PC-9 (cell line): ENCODE measurements around the gene TNFSF9. TPM values are rescaled to one million over a fixed set of nuclear protein-coding genes. Genes with fewer than 3 reads are reported as not detected.

Source experiments
- BruUV-seq: library from RNA; stranded (reverse); fragments of 400-500 nt; replicated peaks from 2 replicates; lab custom pipeline; 2021; lab: Mats Ljungman, UMichigan
- CTCF ChIA-PET: fragments of 300-600 bp; sonication (Branson Sonifier 250); formaldehyde crosslinking; loops from one replicate; lab custom pipeline; 2022; ENCODE audit warnings: antibody characterized with exemption; lab: Charles Lee
- POLR2A ChIA-PET: fragments of 300-600 bp; sonication (Branson Sonifier 250); formaldehyde crosslinking; loops from one replicate; lab custom pipeline; 2022; ENCODE audit warnings: antibody characterized with exemption; ENCODE audit not compliant: unreplicated experiment; lab: Charles Lee
- DNase-seq, 2 experiments: peaks; one replicate each; pipeline versions ENCODE4 v3.0.0 to v3.0.0-alpha.2; 2015 to 2022; ENCODE audit warnings: mixed read lengths in 1 of 2
- H2AFZ ChIP-seq: fragments of 200-600 bp; sonication (generic); 2 replicates; pipeline ENCODE4 v1.8.1; 2017; ENCODE audit warnings: antibody characterized with exemption
- H3F3A ChIP-seq: fragments of 200-600 bp; sonication (generic); 2 replicates; pipeline ENCODE4 v1.8.1; 2017; ENCODE audit warnings: antibody characterized with exemption, mild to moderate bottlenecking, low read depth; ENCODE audit not compliant: insufficient read depth
- H3K27ac ChIP-seq: fragments of 200-600 bp; sonication (generic); 2 replicates; pipeline ENCODE4 v1.6.1; 2016; ENCODE audit warnings: mixed run types
- H3K27me3 ChIP-seq: fragments of 200-600 bp; sonication (generic); 2 replicates; pipeline ENCODE4 v1.6.1; 2016; ENCODE audit warnings: low read depth, mixed run types; ENCODE audit not compliant: insufficient read depth
- H3K36me3 ChIP-seq: fragments of 200-600 bp; sonication (generic); 2 replicates; pipeline ENCODE4 v1.6.1; 2016; ENCODE audit warnings: low read depth, mixed run types
- H3K4me1 ChIP-seq: fragments of 200-600 bp; sonication (generic); replicated peaks from 2 replicates; pipeline ENCODE4 v1.6.1; 2016; ENCODE audit warnings: mixed run types; ENCODE audit not compliant: insufficient read depth
- H3K4me2 ChIP-seq: fragments of 200-600 bp; sonication (generic); 2 replicates; pipeline ENCODE4 v1.6.1; 2017; ENCODE audit warnings: mixed run types
- H3K4me3 ChIP-seq: fragments of 200-600 bp; sonication (generic); 2 replicates; pipeline ENCODE4 v1.6.1; 2016; ENCODE audit warnings: mixed run types
- H3K79me2 ChIP-seq: fragments of 200-600 bp; sonication (generic); 2 replicates; pipeline ENCODE4 v1.6.1; 2017; ENCODE audit warnings: low read depth, mixed run types
- H3K9me2 ChIP-seq: fragments of 200-600 bp; sonication (generic); 2 replicates; pipeline ENCODE4 v1.8.1; 2017; ENCODE audit warnings: mild to moderate bottlenecking; ENCODE audit not compliant: insufficient read depth
- H3K9me3 ChIP-seq: fragments of 200-600 bp; sonication (generic); 2 replicates; pipeline ENCODE4 v1.8.1; 2016; ENCODE audit warnings: low read depth; ENCODE audit not compliant: insufficient read depth
- H4K20me1 ChIP-seq: fragments of 200-600 bp; sonication (generic); 2 replicates; pipeline ENCODE4 v1.8.1; 2017; ENCODE audit not compliant: insufficient read depth
- CTCF ChIP-seq: fragments of 200-600 bp; sonication (generic); conservative IDR thresholded peaks from 2 replicates; pipeline ENCODE4 v1.6.1; 2017; ENCODE audit warnings: mixed run types, antibody characterized with exemption, mild to moderate bottlenecking, moderate library complexity
- EZH2 ChIP-seq: fragments of 200-600 bp; sonication (generic); IDR thresholded peaks from 2 replicates; pipeline ENCODE4 v1.8.0; 2017; ENCODE audit warnings: antibody characterized with exemption, low read depth
- intact Hi-C: fragments of 100-400 bp; cut with micrococcal nuclease; formaldehyde crosslinking; loops from one replicate; pipeline ENCODE4 v1.10.0; 2022; ENCODE audit not compliant: unreplicated experiment
- total RNA-seq: library from RNA; stranded (reverse); gene quantifications from 2 replicates; pipeline ENCODE4 v1.2.3, GENCODE V29; 2021

TNFSF9 gene
- total RNA-seq, 1 experiment from 2014 or later: 11.2 TPM

- Histone ChIP-seq H3K27me3 (no peaks in the 10 kb centered on the region), H2AFZ (no peak overlapping the region), H3K4me2 (no peak overlapping the region), H4K20me1 (no peaks in the 10 kb centered on the region), H3K4me3 (no peak overlapping the region), H3K9me2 (no peaks in the 10 kb centered on the region), H3K79me2 (no peaks in the 10 kb centered on the region), H3K4me1 (peaks cover 13% of the 10 kb centered on the region), H3K36me3 (no peaks in the 10 kb centered on the region), H3K9me3 (no peaks in the 10 kb centered on the region), H3F3A (peaks cover 5% of the 10 kb centered on the region; the same call in 1 of the 2 replicates), H3K27ac (no peak overlapping the region)
- POLR2A ChIA-PET: interaction anchor here (0.6 kb wide), 1 partner anchor 21 kb away, joined by 3 read pairs; the partner anchor contains the start of gene TNFSF9
- intact Hi-C loops: no loop called here
- TF ChIP-seq CTCF (no peak), EZH2 (no peak)
- no TSS peak for BruUV-seq
- no peak for DNase-seq
- CTCF ChIA-PET: interaction anchor here (0.6 kb wide), 1 partner anchor 473 kb away, joined by 3 read pairs; no protein-coding TSS in a partner anchor
Measured at GRCh38 chr19:6551607-6552450, 21.0 kb downstream of the TNFSF9 start.

- CTCF ChIA-PET: interaction anchor here (0.6 kb wide), 2 partner anchors 38 to 670 kb away, joined by 3 to 6 read pairs; no protein-coding TSS in a partner anchor
- BruUV-seq: no TSS peak
- intact Hi-C loops: no loop called here
- Histone ChIP-seq H3K79me2 (no peaks in the 10 kb centered on the region), H3K4me1 (peaks cover 5% of the 10 kb centered on the region), H2AFZ (no peak overlapping the region), H3K36me3 (no peaks in the 10 kb centered on the region), H3K27ac (no peak overlapping the region), H3K27me3 (no peaks in the 10 kb centered on the region), H3F3A (peaks cover 2% of the 10 kb centered on the region; the same call in 1 of the 2 replicates), H3K9me3 (no peaks in the 10 kb centered on the region), H3K4me3 (no peak overlapping the region), H3K4me2 (no peak overlapping the region), H3K9me2 (no peaks in the 10 kb centered on the region), H4K20me1 (no peaks in the 10 kb centered on the region)
- TF ChIP-seq EZH2 (no peak), CTCF (no peak)
- DNase-seq: no peak
- POLR2A ChIA-PET: no interaction called here
Measured at GRCh38 chr19:6556043-6556449, 25.2 kb downstream of the TNFSF9 start.

GRCh38 chr19:6556480-6557195 is 25.8 kb downstream of the TNFSF9 start:
- no peak for DNase-seq
- CTCF ChIA-PET: interaction anchor here (0.6 kb wide), 2 partner anchors 39 to 669 kb away, joined by 3 to 6 read pairs; no protein-coding TSS in a partner anchor

More at GRCh38 chr19:6556480-6557195, 25.8 kb downstream of the TNFSF9 start:
- Histone ChIP-seq H3K27me3 (no peaks in the 10 kb centered on the region), H3K9me2 (no peaks in the 10 kb centered on the region), H2AFZ (no peak overlapping the region), H3K9me3 (no peaks in the 10 kb centered on the region), H3K36me3 (no peaks in the 10 kb centered on the region), H3K4me3 (no peak overlapping the region), H3K4me1 (no peaks in the 10 kb centered on the region), H3F3A (no peaks in the 10 kb centered on the region), H3K79me2 (no peaks in the 10 kb centered on the region), H3K4me2 (no peak overlapping the region), H3K27ac (no peak overlapping the region), H4K20me1 (no peaks in the 10 kb centered on the region)
- TF ChIP-seq EZH2: no peak
- no peak for TF ChIP-seq CTCF
- POLR2A ChIA-PET: no interaction called here
- BruUV-seq: no TSS peak
- intact Hi-C loops: no loop called here
